Trophoblast cell (in vitro differentiated cells and primary cell): ENCODE data around the gene KIF13A.

ENCODE experiments used
- DNase-seq, 2 donors: peaks; one replicate each; pipeline ENCODE4 v3.0.0-alpha.2; 2016
- H2AFZ ChIP-seq: 2 replicates; pipeline ENCODE4 v1.6.1; 2013; ENCODE audit warnings: low read length, moderate library complexity, mild to moderate bottlenecking; ENCODE audit not compliant: insufficient read depth, poor library complexity
- H2AK5ac ChIP-seq: 2 replicates; pipeline ENCODE4 v1.6.1; 2013; ENCODE audit warnings: mild to moderate bottlenecking, low read length
- H2BK120ac ChIP-seq: 2 replicates; pipeline ENCODE4 v1.6.1; 2013; ENCODE audit warnings: low read length, mild to moderate bottlenecking, moderate library complexity; ENCODE audit not compliant: insufficient read depth, poor library complexity
- H2BK12ac ChIP-seq: 2 replicates; pipeline ENCODE4 v1.6.1; 2013; ENCODE audit warnings: mild to moderate bottlenecking, low read length, moderate library complexity
- H2BK5ac ChIP-seq: 2 replicates; pipeline ENCODE4 v1.6.1; 2013; ENCODE audit warnings: low read length, low read depth, moderate library complexity, mild to moderate bottlenecking; ENCODE audit not compliant: poor library complexity
- H3K14ac ChIP-seq: 2 replicates; pipeline ENCODE4 v1.6.1; 2013; ENCODE audit warnings: mild to moderate bottlenecking, low read length
- H3K18ac ChIP-seq: 2 replicates; pipeline ENCODE4 v1.6.1; 2013; ENCODE audit warnings: mild to moderate bottlenecking, low read length
- H3K23ac ChIP-seq: 2 replicates; pipeline ENCODE4 v1.6.1; 2013; ENCODE audit warnings: low read length
- H3K27ac ChIP-seq: 2 replicates; pipeline ENCODE4 v1.5.1; 2013; ENCODE audit warnings: low read depth, mild to moderate bottlenecking, inconsistent platforms, low read length, moderate library complexity
- H3K27me3 ChIP-seq: 2 replicates; pipeline ENCODE4 v1.6.1; 2013; ENCODE audit warnings: inconsistent platforms, mild to moderate bottlenecking, low read length, moderate library complexity; ENCODE audit not compliant: insufficient read depth
- H3K36me3 ChIP-seq, 2 experiments: 1 replicate in 1 of 2; 2 replicates in 1 of 2; pipeline ENCODE4 v1.6.1; 2013; ENCODE audit warnings: low read length in 2 of 2, mild to moderate bottlenecking in 2 of 2, moderate library complexity in 1 of 2; ENCODE audit not compliant: insufficient read depth in 2 of 2, control insufficient read depth in 1 of 2
- H3K4ac ChIP-seq: 2 replicates; pipeline ENCODE4 v1.6.1; 2013; ENCODE audit warnings: low read depth, mild to moderate bottlenecking, low read length, moderate library complexity
- H3K4me1 ChIP-seq, 2 experiments: 1 replicate in 1 of 2; 2 replicates in 1 of 2; pipeline ENCODE4 v1.6.1; 2013; ENCODE audit warnings: low read length in 2 of 2, mild to moderate bottlenecking in 2 of 2, moderate library complexity in 1 of 2; ENCODE audit not compliant: insufficient read depth in 2 of 2, control insufficient read depth in 1 of 2
- H3K4me2 ChIP-seq: 2 replicates; pipeline ENCODE4 v1.6.1; 2013; ENCODE audit warnings: inconsistent platforms, mild to moderate bottlenecking, low read length, moderate library complexity
- H3K4me3 ChIP-seq: 2 replicates; pipeline ENCODE4 v1.5.1; 2013; ENCODE audit warnings: mild to moderate bottlenecking, low read depth, low read length, inconsistent platforms
- H3K79me1 ChIP-seq: one replicate; pipeline ENCODE4 v1.6.1; 2013; ENCODE audit warnings: low read length
- H3K79me2 ChIP-seq: 2 replicates; pipeline ENCODE4 v1.6.1; 2013; ENCODE audit warnings: low read length, mild to moderate bottlenecking; ENCODE audit not compliant: control insufficient read depth, insufficient read depth, poor library complexity
- H3K9ac ChIP-seq: 2 replicates; pipeline ENCODE4 v1.6.1; 2013; ENCODE audit warnings: mild to moderate bottlenecking, low read length
- H3K9me3 ChIP-seq: 2 replicates; pipeline ENCODE4 v1.6.1; 2013; ENCODE audit warnings: low read depth, mild to moderate bottlenecking, control low read depth, inconsistent platforms, low read length; ENCODE audit not compliant: insufficient read depth
- H4K12ac ChIP-seq: 2 replicates; pipeline ENCODE4 v1.6.1; 2013; ENCODE audit warnings: low read depth, mild to moderate bottlenecking, low read length, moderate library complexity
- H4K8ac ChIP-seq: 2 replicates; pipeline ENCODE4 v1.6.1; 2013; ENCODE audit warnings: low read depth, mild to moderate bottlenecking, low read length, moderate library complexity
- H4K91ac ChIP-seq: one replicate; pipeline ENCODE4 v1.6.1; 2013; ENCODE audit warnings: low read depth, mild to moderate bottlenecking, low read length, moderate library complexity
- WGBS: extraction: QIAGEN DNeasy Blood & Tissue Kit; methylation state at CpG from one replicate; pipeline ENCODE4 v1.1.7; 2013; ENCODE audit warnings: missing lambda C conversion rate; ENCODE audit not compliant: insufficient read length, insufficient coverage; ENCODE audit errors: extremely low coverage; 5-methylcytosine and 5-hydroxymethylcytosine counted together

KIF13A gene

DNA sequence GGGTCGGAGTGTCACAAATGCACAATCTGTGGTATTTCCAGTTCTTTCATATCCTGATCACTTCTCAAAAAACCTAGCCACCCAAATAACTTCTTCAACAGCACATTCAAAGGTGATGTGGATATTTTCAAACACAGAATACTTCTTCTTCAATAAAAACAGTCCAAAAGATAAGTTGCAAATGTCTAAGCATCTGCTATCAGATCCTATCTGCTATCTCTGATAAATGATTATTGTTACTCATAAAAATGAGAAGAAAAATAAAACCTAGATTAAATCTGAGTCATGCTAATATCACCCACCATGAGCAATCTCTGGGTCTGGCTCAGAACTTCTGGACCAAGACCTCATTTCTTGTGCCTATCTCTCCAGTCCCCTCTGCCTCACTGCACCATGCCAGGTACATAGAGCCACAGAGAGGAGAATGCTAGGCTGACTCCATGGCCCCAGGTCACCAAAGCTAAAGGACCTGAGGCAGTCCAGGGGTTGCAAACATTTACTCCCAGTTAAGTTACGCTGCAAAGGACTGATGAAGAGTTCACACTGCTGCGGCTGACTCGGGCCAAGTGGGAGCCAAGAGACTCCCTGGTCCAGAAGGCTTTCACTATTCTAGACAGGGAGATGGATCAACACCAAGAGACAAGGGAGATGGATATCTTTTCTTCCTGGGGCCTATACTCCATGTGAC lies 101.4 kb downstream of the KIF13A start:
- H3K79me2 ChIP-seq, result no peaks in the 10 kb centered on the region
- H3K27me3 ChIP-seq, result no peaks in the 10 kb centered on the region
- H3K23ac ChIP-seq, result no peak overlapping the region
- no peak overlapping the region for H4K91ac ChIP-seq
- H2BK5ac ChIP-seq, result no peak overlapping the region
- no CpG with 5 or more reads among the region's 4 CpGs for WGBS
- H3K36me3 ChIP-seq, result peaks cover 2 to 3% of the 10 kb centered on the region in 2 experiments
- H4K12ac ChIP-seq, result no peak overlapping the region
- H3K14ac ChIP-seq, result no peak overlapping the region
- no peak overlapping the region for H3K18ac ChIP-seq
- H2AFZ ChIP-seq, result no peak overlapping the region
- H3K79me1 ChIP-seq, result no peaks in the 10 kb centered on the region
- no peak overlapping the region for H2BK120ac ChIP-seq
- H2AK5ac ChIP-seq, result no peak overlapping the region
- no peaks in the 10 kb centered on the region for H3K9me3 ChIP-seq
- no peak for DNase-seq
- H2BK12ac ChIP-seq, result no peak overlapping the region
- no peak overlapping the region for H4K8ac ChIP-seq
- H3K9ac ChIP-seq, result no peak overlapping the region
- no peak overlapping the region for H3K4ac ChIP-seq
- no peak overlapping the region for H3K27ac ChIP-seq
- H3K4me2 ChIP-seq, result no peak overlapping the region
- no peak overlapping the region for H3K4me3 ChIP-seq
- H3K4me1 ChIP-seq, result no peaks in the 10 kb centered on the region

DNA sequence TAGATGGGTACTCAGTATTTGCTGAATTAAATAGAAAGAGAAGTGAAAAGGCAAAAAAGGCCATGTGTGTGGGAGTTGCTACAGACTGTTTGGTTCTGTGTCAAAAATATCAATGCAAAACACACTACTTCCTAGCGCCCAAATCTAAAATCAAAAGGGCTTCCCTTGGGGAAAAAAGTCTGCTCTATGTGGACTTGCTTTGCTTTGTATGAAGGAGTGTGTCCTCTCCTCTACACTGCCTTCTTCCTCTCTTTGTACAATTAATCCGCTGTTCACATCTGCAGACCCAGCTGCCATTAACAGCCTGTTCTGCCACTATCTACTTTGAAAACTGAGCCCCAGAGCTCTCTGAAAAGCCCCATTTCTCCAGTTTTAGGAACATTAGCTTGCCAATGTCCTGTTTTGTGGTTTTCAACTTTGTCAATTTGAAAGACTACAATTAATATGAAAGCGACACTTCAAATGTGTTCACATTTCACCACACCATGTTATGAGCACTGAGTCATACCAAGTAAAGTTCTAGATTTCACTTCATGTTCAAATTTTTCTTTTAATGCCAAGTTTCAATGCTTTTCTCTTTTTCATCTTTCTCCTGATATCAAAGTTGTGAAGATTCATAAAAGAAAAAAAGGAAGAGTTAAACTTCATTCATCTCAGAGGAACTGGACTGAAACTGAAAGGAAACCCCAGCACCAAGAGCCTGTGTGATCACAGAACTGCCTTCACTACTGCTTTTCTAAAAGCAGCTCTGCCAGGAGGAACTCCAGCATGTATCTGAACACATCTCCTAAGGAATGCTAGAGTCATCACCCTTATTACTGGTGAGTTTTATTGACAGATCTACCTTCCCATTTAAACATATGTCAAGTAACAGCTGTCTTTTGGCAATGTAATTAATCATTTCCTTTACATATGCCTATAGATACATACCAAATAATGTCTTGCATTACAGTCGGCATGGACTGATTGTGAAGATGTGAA lies 102.6 kb downstream of the KIF13A start:
- Histone ChIP-seq H2BK120ac (no peak overlapping the region), H3K14ac (no peak overlapping the region), H3K79me2 (no peaks in the 10 kb centered on the region), H2AFZ (no peak overlapping the region), H3K27me3 (no peaks in the 10 kb centered on the region), H3K23ac (no peak overlapping the region), H4K91ac (no peak overlapping the region), H2BK5ac (no peak overlapping the region), H4K12ac (no peak overlapping the region), H4K8ac (no peak overlapping the region), H3K18ac (no peak overlapping the region), H3K9me3 (no peaks in the 10 kb centered on the region), H2AK5ac (no peak overlapping the region), H2BK12ac (no peak overlapping the region), H3K4me3 (no peak overlapping the region), H3K36me3 (peaks cover 2 to 3% of the 10 kb centered on the region in 2 experiments), H3K4ac (no peak overlapping the region), H3K79me1 (no peaks in the 10 kb centered on the region), H3K27ac (no peak overlapping the region), H3K4me2 (no peak overlapping the region), H3K4me1 (no peaks in the 10 kb centered on the region), H3K9ac (no peak overlapping the region)
- WGBS, result no CpG with 5 or more reads among the region's 4 CpGs
- DNase-seq, result peak in 1 of 2 donors; percentile 58

DNA sequence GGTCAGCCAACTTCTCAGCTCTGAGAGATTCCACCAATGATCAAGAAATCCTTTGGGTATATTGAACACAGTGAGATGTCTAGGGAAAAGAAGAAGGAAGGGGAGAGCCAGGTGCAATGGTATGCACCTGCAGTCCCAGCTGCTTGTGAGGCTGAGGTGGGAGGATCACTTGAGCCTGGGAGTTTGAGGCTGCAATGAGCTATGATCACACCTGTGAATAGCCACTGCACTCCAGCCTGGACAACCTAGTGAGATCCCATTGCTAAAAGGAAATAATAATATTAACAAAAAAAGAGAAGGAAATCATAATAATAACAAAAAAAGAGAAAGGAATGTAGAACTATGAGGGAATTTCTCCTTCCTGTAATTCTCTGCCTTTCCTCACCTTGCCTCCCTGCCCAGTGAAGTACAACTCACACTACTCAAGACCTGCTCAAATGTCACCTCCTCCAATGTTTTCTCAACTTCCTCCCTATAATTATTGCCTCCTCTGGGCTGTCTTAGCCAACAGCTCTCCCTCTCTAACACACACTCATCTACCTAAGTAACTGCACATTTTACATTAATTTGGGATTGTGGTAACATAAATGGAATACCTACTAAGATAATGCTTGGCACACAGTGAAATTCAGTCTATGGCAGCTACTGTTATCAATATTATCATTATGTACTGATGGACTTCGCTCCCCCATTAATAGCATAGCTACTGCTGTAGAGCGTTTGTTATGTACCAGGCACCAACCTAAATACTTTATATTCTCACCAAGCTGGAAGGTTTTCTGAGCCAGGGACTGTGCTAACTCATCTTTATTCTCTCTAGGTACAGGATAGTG lies 103.6 kb downstream of the KIF13A start:
- Histone ChIP-seq H3K4ac (no peak overlapping the region), H3K4me1 (no peaks in the 10 kb centered on the region), H3K27me3 (no peaks in the 10 kb centered on the region), H2AK5ac (no peak overlapping the region), H3K79me1 (no peaks in the 10 kb centered on the region), H3K27ac (no peak overlapping the region), H2AFZ (no peak overlapping the region), H4K8ac (no peak overlapping the region), H3K9me3 (no peaks in the 10 kb centered on the region), H3K4me2 (no peak overlapping the region), H3K36me3 (peaks cover 2 to 3% of the 10 kb centered on the region in 2 experiments), H4K12ac (no peak overlapping the region), H3K18ac (no peak overlapping the region), H2BK120ac (no peak overlapping the region), H3K9ac (no peak overlapping the region), H3K14ac (no peak overlapping the region), H2BK12ac (no peak overlapping the region), H3K23ac (no peak overlapping the region), H3K4me3 (no peak overlapping the region), H3K79me2 (no peaks in the 10 kb centered on the region), H2BK5ac (no peak overlapping the region), H4K91ac (no peak overlapping the region)
- no CpG with 5 or more reads among the region's 2 CpGs for WGBS
- no peak for DNase-seq
